Gastrocnemius medialis (tissue), 4 donors: ENCODE data around the gene EFCAB5. TPM values are rescaled to one million over a fixed set of nuclear protein-coding genes. Genes with fewer than 3 reads are reported as not detected.
A peak's percentile ranks its signal among the peaks of the same experiment; 100 is the strongest.

Experiments
- ATAC-seq, 2 donors: fragments of 150-250 bp; one replicate each; pipeline ENCODE4 v1.9.1; 2016
- DNase-seq, 2 donors: peaks; one replicate each; pipeline ENCODE4 v3.0.0-alpha.2; 2019
- H3K27ac ChIP-seq, 4 donors: fragments of 200-600 bp; sonication (generic); 1 replicate in 1 of 4; 2 replicates in 3 of 4; pipeline ENCODE4 v1.5.1; 2016 to 2018; ENCODE audit warnings: mild to moderate bottlenecking in 2 of 4, moderate library complexity in 1 of 4
- H3K27me3 ChIP-seq, 3 donors: fragments of 200-600 bp; sonication (generic) in 2 of 3; 1 replicate in 1 of 3; 2 replicates in 2 of 3; pipeline versions ENCODE4 v1.5.1 to v1.6.0; 2016 to 2019; ENCODE audit warnings: mild to moderate bottlenecking in 1 of 3, moderate library complexity in 1 of 3
- H3K36me3 ChIP-seq, 2 donors: fragments of 200-600 bp; sonication (generic) in 1 of 2; one replicate each; pipeline ENCODE4 v1.5.1; 2017 to 2018
- H3K4me1 ChIP-seq, 2 donors: fragments of 200-600 bp; sonication (generic) in 1 of 2; one replicate each; pipeline ENCODE4 v1.5.1; 2016 to 2017; ENCODE audit warnings: mild to moderate bottlenecking in 2 of 2
- H3K4me3 ChIP-seq, 4 donors: fragments of 200-600 bp; sonication (generic) in 3 of 4; 1 replicate in 1 of 4; 2 replicates in 3 of 4; pipeline ENCODE4 v1.5.1; 2016 to 2019; ENCODE audit warnings: mild to moderate bottlenecking in 2 of 4
- H3K9me3 ChIP-seq, 3 donors: fragments of 200-600 bp; sonication (generic) in 2 of 3; 1 replicate in 1 of 3; 2 replicates in 2 of 3; pipeline ENCODE4 v1.5.1; 2016 to 2019
- POLR2A ChIP-seq, 2 donors: fragments of 450-650 bp; IDR thresholded peaks; one replicate each; pipeline ENCODE4 v1.6.1; 2017; ENCODE audit warnings: antibody characterized with exemption in 2 of 2, mild to moderate bottlenecking in 2 of 2, moderate library complexity in 2 of 2
- in situ Hi-C, 4 donors: fragments of 200-750 bp; cut with MboI; loops; one replicate each; pipeline versions ENCODE4 v1.15.0 to v1.8.0; 2017; ENCODE audit warnings: low sequenced_read_pairs in 4 of 4
- intact Hi-C: fragments of 100-400 bp; cut with DNase I; formaldehyde crosslinking; loops from one replicate; pipeline ENCODE4 v1.15.1; 2023; ENCODE audit warnings: low total_unique reads
- total RNA-seq, 4 donors: library from RNA; depleted of rRNA; stranded (reverse); fragments of >200 nt; gene quantifications; one replicate each; pipeline versions ENCODE4 v1.1.0 to v1.2.3, GENCODE V29; 2016
- TF ChIP-seq, protein P1 (sequence below), 5 experiments: fragments of 450-650 bp in 3 of 5; fragments of 200-600 bp in 2 of 5; sonication (generic) in 2 of 5; IDR thresholded peaks in 4 of 5; conservative IDR thresholded peaks in 1 of 5; 1 replicate in 4 of 5; 2 replicates in 1 of 5; pipeline ENCODE4 v1.5.1; 2016 to 2019; ENCODE audit warnings: antibody characterized with exemption in 5 of 5, mild to moderate bottlenecking in 3 of 5, moderate library complexity in 3 of 5

Gene EFCAB5
- total RNA-seq, 4 donors from 2014 or later, result 0.04 to 0.36 TPM; not detected in 2

DNA sequence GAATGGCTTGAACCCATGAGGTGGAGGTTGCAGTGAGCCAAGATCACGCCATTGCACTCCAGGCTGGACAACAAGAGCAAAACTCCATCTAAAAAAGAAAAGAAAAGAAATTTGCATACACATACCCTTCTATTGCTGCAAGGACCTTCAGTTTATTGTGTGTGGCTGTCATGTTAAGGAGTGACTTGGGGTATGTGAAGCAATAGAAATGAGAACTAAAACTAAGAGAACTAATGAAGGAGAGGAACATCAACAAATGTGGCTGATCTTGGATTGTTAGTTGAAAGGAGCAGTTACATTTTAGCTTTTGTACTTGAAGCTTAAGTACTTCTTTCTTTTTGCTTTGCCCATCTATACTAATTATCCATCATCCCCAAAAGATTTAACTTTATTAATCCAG is 162.5 kb downstream of the EFCAB5 start:
- Histone ChIP-seq H3K27me3 (no peaks in the 10 kb centered on the region), H3K27ac (no peak overlapping the region), H3K9me3 (no peaks in the 10 kb centered on the region), H3K4me3 (no peak overlapping the region), H3K36me3 (no peaks in the 10 kb centered on the region), H3K4me1 (no peaks in the 10 kb centered on the region)
- no peak for TF ChIP-seq POLR2A (IDR thresholded peaks at IDR 0.05)
- TF ChIP-seq, protein P1, sequence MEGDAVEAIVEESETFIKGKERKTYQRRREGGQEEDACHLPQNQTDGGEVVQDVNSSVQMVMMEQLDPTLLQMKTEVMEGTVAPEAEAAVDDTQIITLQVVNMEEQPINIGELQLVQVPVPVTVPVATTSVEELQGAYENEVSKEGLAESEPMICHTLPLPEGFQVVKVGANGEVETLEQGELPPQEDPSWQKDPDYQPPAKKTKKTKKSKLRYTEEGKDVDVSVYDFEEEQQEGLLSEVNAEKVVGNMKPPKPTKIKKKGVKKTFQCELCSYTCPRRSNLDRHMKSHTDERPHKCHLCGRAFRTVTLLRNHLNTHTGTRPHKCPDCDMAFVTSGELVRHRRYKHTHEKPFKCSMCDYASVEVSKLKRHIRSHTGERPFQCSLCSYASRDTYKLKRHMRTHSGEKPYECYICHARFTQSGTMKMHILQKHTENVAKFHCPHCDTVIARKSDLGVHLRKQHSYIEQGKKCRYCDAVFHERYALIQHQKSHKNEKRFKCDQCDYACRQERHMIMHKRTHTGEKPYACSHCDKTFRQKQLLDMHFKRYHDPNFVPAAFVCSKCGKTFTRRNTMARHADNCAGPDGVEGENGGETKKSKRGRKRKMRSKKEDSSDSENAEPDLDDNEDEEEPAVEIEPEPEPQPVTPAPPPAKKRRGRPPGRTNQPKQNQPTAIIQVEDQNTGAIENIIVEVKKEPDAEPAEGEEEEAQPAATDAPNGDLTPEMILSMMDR (IDR thresholded peaks at IDR 0.05 in 4 of 5, conservative IDR thresholded peaks at IDR 0.05 in 1 of 5), result no peak
- ATAC-seq (no peak), DNase-seq (no peak)
- in situ Hi-C loops, result loop anchor here in 2 of 4 donors (10.0 to 25.0 kb wide), 2 partner anchors 171 to 183 kb away; partner anchors contain the start of gene BLMH (in 1 of the 2)
- intact Hi-C loops, result loop anchor here (1.0 to 10.0 kb wide), 3 partner anchors 131 to 231 kb away; partner anchors contain the start of genes SLC6A4 and TMIGD1

DNA sequence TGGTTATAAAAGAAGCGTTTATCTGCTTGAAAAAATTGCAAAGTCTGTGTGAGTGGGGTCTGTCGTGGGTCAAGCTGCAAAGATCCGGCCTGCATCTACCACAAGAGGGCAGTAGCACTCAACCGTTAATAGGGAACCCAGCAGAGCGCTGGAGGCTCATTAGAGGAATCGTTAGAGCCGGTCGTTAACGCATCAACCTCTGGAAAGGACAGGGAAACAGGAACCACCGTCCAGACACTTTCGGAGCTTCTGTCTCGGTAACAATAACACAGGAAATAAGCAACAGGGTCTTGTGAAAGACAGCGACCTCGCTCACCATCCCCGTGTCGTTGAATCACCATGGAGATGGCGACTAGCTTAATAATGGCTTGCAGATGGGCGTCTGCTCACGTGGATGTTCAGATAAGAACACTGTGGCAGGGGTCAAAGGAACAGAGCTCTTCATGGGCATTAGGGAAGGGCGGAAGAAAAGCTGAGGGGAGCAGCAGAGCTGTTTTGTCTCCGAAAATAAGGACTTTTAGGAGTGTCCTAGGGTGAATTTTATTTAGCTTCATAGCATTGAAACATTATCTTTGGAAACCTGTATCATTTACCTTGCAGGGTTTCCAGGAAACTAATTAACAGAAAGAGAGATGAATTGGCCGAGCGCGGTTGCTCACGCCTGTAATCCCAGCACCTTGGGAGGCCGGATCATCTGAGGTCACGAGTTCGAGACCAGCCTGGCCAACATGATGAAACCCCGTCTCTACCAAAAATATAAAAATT is 163.3 kb downstream of the EFCAB5 start:
- ATAC-seq (peak; percentile 86 to 94), DNase-seq (peak; percentile 51 to 60)
- in situ Hi-C loops (loop anchor here in 2 of 4 donors (10.0 to 25.0 kb wide), 2 partner anchors 170 to 183 kb away; partner anchors contain the start of gene BLMH (in 1 of the 2)), intact Hi-C loops (loop anchor here (1.0 to 10.0 kb wide), 3 partner anchors 130 to 230 kb away; partner anchors contain the start of genes SLC6A4 and TMIGD1)
- no peaks in the 10 kb centered on the region for H3K36me3 ChIP-seq
- peak overlapping the region; percentile 30 to 46 (median 42) for H3K4me3 ChIP-seq
- TF ChIP-seq, protein P1 (IDR thresholded peaks at IDR 0.05 in 4 of 5, conservative IDR thresholded peaks at IDR 0.05 in 1 of 5), result peak; percentile 50 to 88 (median 71)
- TF ChIP-seq POLR2A (IDR thresholded peaks at IDR 0.05), result no peak
- H3K27ac ChIP-seq, result no peak overlapping the region
- H3K27me3 ChIP-seq, result no peaks in the 10 kb centered on the region
- no peaks in the 10 kb centered on the region for H3K4me1 ChIP-seq
- H3K9me3 ChIP-seq, result no peaks in the 10 kb centered on the region

DNA sequence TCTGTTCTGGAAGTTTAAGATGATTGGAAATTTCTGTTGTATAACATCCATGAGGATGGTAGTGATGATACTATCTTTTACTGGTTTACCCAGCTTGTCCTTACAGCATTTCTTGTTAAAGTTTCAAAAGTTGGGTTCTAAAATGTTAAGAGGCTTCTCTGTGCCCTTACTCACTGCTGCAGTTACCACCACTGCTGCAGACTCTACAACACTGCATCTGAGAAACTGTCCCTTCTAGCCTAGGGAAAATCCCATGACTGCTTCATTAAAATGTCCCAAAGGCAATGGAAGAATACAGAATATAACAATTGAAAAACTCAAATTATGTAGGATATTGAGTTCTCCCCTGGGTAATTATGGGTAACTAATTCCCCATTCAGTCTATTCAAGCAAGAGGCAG is 171.4 kb downstream of the EFCAB5 start:
- peaks cover 5% of the 10 kb centered on the region in 2 donors for H3K4me1 ChIP-seq
- H3K36me3 ChIP-seq, result no peaks in the 10 kb centered on the region
- DNase-seq (no peak), ATAC-seq (no peak)
- H3K4me3 ChIP-seq, result no peak overlapping the region
- no peak overlapping the region for H3K27ac ChIP-seq
- no peaks in the 10 kb centered on the region for H3K27me3 ChIP-seq
- TF ChIP-seq, protein P1 (IDR thresholded peaks at IDR 0.05 in 4 of 5, conservative IDR thresholded peaks at IDR 0.05 in 1 of 5), result no peak
- no peak for TF ChIP-seq POLR2A (IDR thresholded peaks at IDR 0.05)
- H3K9me3 ChIP-seq, result no peaks in the 10 kb centered on the region
- in situ Hi-C loops, result loop anchor here in 1 of 4 donors (25.0 kb wide), 1 partner anchor 175 kb away; the partner anchor contains the start of gene BLMH
- intact Hi-C loops, result loop anchor here (10.0 kb wide), 1 partner anchor 718 kb away; the partner anchor contains the start of gene TAOK1

DNA sequence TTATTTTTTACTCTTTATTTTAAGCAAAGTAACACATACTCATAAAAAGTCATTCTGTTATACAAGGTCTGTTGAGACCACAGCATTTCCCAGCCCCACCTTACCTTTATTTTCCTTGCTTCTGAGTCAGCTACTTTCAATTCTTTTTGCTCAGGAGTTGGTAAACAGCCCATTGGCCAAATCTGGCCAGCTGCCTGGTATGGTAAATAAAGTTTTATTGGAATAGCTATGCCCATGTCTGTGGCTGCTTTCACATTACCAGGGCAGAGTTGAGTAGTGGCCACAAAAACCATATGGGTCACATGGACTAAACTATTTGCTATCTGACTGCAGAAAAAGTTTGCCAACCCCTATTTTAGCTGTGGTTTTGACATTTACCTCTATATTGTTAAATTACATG is 171.8 kb downstream of the EFCAB5 start:
- in situ Hi-C loops, result loop anchor here in 1 of 4 donors (25.0 kb wide), 1 partner anchor 174 kb away; the partner anchor contains the start of gene BLMH
- Histone ChIP-seq H3K27me3 (no peaks in the 10 kb centered on the region), H3K27ac (no peak overlapping the region), H3K4me1 (peaks cover 9% of the 10 kb centered on the region in 2 donors), H3K9me3 (no peaks in the 10 kb centered on the region), H3K4me3 (no peak overlapping the region), H3K36me3 (no peaks in the 10 kb centered on the region)
- no peak for TF ChIP-seq POLR2A (IDR thresholded peaks at IDR 0.05)
- ATAC-seq (no peak), DNase-seq (no peak)
- intact Hi-C loops, result loop anchor here (10.0 kb wide), 1 partner anchor 718 kb away; the partner anchor contains the start of gene TAOK1

DNA sequence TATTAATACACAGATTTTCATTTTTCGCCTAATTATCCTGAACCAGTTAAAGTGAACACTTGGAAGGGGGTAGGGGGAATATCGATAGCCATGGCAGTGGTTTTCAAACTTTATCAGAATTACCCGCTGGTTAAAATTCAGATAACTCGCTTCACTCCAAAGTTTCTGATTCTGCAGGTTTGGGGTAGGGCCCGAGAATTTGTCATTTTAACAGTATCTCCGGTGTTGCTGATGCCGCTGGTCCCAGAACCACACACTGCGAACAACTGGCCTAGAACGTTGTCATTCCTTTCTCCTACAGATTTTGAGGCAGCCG is 174.9 kb downstream of the EFCAB5 start:
- Histone ChIP-seq H3K4me3 (peak overlapping the region; percentile 65 to 91 (median 84)), H3K4me1 (peaks cover 18 to 24% of the 10 kb centered on the region in 2 donors), H3K36me3 (peaks cover 0 to 9% of the 10 kb centered on the region in 2 donors), H3K27ac (peak overlapping the region; percentile 87 to 98 (median 96)), H3K9me3 (no peaks in the 10 kb centered on the region), H3K27me3 (no peaks in the 10 kb centered on the region)
- intact Hi-C loops, result loop anchor here (5.0 to 10.0 kb wide), 2 partner anchors 176 to 722 kb away; partner anchors contain the start of genes BLMH and TAOK1
- in situ Hi-C loops, result loop anchor here in 1 of 4 donors (25.0 kb wide), 1 partner anchor 171 kb away; the partner anchor contains the start of gene BLMH
- DNase-seq, result no peak
- no peak for ATAC-seq
- no peak for TF ChIP-seq POLR2A (IDR thresholded peaks at IDR 0.05)
- TF ChIP-seq, protein P1 (IDR thresholded peaks at IDR 0.05 in 4 of 5, conservative IDR thresholded peaks at IDR 0.05 in 1 of 5), result no peak
